COR-L47 (cell line): ENCODE results near the gene GCH1.
A peak's percentile ranks its signal among the peaks of the same experiment; 100 is the strongest.
"Not testable (repeated sequence)": the region's sequence is repeated elsewhere in the genome, so short reads cannot be mapped to it uniquely, and the experiment has no call there.

Experiments used
- DNase-seq: peaks from one replicate; lab custom pipeline; 2025; lab: John Stamatoyannopoulos, UW

GCH1 gene

GRCh38 chr14:54822685-54823084 lies 79.9 kb downstream of the GCH1 start:
- no peak for DNase-seq

GRCh38 chr14:54818201-54819133 lies 84.2 kb downstream of the GCH1 start:
- DNase-seq: peak; percentile 96

GRCh38 chr14:54817506-54817905 lies 85.1 kb downstream of the GCH1 start:
- DNase-seq: no peak

GRCh38 chr14:54816450-54816849 lies 86.2 kb downstream of the GCH1 start:
- no peak for DNase-seq

- DNase-seq: no peak
Measured at GRCh38 chr14:54815515-54815914, 87.1 kb downstream of the GCH1 start.

- no peak for DNase-seq
Measured at GRCh38 chr14:54815016-54815415, 87.6 kb downstream of the GCH1 start.

- DNase-seq: no peak
Measured at GRCh38 chr14:54814076-54814475, 88.5 kb downstream of the GCH1 start.

GRCh38 chr14:54813081-54813480 lies 89.5 kb downstream of the GCH1 start:
- no peak for DNase-seq

GRCh38 chr14:54812617-54813016 lies 90.0 kb downstream of the GCH1 start:
- DNase-seq: no peak

GRCh38 chr14:54809767-54810166 lies 92.9 kb downstream of the GCH1 start:
- no peak for DNase-seq

- DNase-seq: no peak
Measured at GRCh38 chr14:54808326-54809161, 94.1 kb downstream of the GCH1 start.

- no peak for DNase-seq
Measured at GRCh38 chr14:54807881-54808280, 94.7 kb downstream of the GCH1 start.

GRCh38 chr14:54807428-54807827 lies 95.2 kb downstream of the GCH1 start:
- DNase-seq: no peak

GRCh38 chr14:54806616-54807015 lies 96.0 kb downstream of the GCH1 start:
- no peak for DNase-seq

- DNase-seq: peak; percentile 71
Measured at GRCh38 chr14:54805445-54806322, 96.9 kb downstream of the GCH1 start.

- DNase-seq: no peak
Measured at GRCh38 chr14:54805070-54805444, 97.6 kb downstream of the GCH1 start.

- DNase-seq: no peak
Measured at GRCh38 chr14:54804538-54805041, 98.0 kb downstream of the GCH1 start.

GRCh38 chr14:54803926-54804537 lies 98.6 kb downstream of the GCH1 start:
- no peak for DNase-seq

- DNase-seq: no peak
Measured at GRCh38 chr14:54803396-54803795, 99.2 kb downstream of the GCH1 start.

GRCh38 chr14:54801482-54801881 lies 101.1 kb downstream of the GCH1 start:
- DNase-seq: not testable (repeated sequence)

- no peak for DNase-seq
Measured at GRCh38 chr14:54798465-54799124, 104.0 kb downstream of the GCH1 start.
